Motor neuron (in vitro differentiated cells): Measurements from ENCODE around the gene GNB1L. TPM values are rescaled to one million over a fixed set of nuclear protein-coding genes. Genes with fewer than 3 reads are reported as not detected.
A peak's percentile ranks its signal among the peaks of the same experiment; 100 is the strongest.

ENCODE experiments used
- ATAC-seq, 8 experiments: fragments of 200-7000 bp; cut with Tn5 transposase; replicated peaks in 6 of 8; 2 replicates each; pipeline ENCODE4 v1.8.0; 2021; ENCODE audit warnings: mild to moderate bottlenecking in 8 of 8, moderate library complexity in 8 of 8
- H3K27ac ChIP-seq, 2 donors: fragments of 250-450 bp; sonication (Bioruptor Pico); 2 replicates each; pipeline ENCODE4 v1.9.0; 2021; ENCODE audit warnings: antibody characterized with exemption in 2 of 2, mild to moderate bottlenecking in 2 of 2, moderate library complexity in 1 of 2
- H3K4me1 ChIP-seq, 2 donors: fragments of 250-450 bp; sonication (Bioruptor Pico); replicated peaks in 1 of 2; 2 replicates each; pipeline ENCODE4 v1.6.1; 2021; ENCODE audit warnings: antibody characterized with exemption in 2 of 2, mild to moderate bottlenecking in 2 of 2, moderate library complexity in 1 of 2
- H3K4me3 ChIP-seq, 5 donors: fragments of 250-450 bp; sonication (Bioruptor Pico); 2 replicates each; pipeline ENCODE4 v1.9.0; 2021; ENCODE audit warnings: antibody characterized with exemption in 5 of 5, mild to moderate bottlenecking in 5 of 5, moderate library complexity in 4 of 5
- WGBS, 10 experiments: fragments of 450-650 bp; shearing (Covaris generic); methylation state at CpG; one replicate each; pipeline ENCODE4 v1.0.0; 2022; 5-methylcytosine and 5-hydroxymethylcytosine counted together
- in situ Hi-C, 9 experiments: fragments of 400-800 bp; cut with MboI; loops; one replicate each; pipeline ENCODE4 v1.15.0; 2021; ENCODE audit warnings: low sequenced_read_pairs in 9 of 9, low pct_unique_long_range_greater_than_20kb in 2 of 9; ENCODE audit not compliant: unreplicated experiment in 9 of 9
- total RNA-seq, 8 experiments: library from RNA; unstranded; fragments of 300-600 nt; gene quantifications; 2 replicates each; pipeline versions ENCODE4 v1.2.3 to v1.2.4, GENCODE V29; 2022

Gene GNB1L
- total RNA-seq, 8 experiments from 2014 or later, result 5.6 to 7.2 (median 6.4) TPM

DNA sequence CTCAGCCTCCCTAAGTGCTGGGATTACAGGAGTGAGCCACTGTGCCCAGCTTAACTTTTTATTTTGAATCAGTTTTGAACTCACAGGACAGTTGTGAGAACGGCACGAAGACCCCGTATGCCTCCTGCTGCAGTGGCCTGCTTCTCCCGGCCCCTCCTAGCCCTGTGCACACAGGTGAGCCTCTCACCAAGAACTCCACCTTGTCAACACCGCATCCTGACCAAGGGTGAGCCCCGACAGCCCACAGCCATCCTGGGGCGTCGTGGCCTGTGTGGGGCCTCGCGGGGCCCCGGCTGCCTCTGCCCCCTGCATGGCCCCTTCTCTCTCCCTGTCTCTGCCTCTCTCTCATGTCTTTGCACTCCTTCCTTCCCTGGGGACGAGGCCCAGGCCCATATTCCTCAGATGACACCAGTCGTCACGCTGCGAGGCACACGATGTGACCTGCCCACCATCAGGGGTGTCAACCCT is 38.8 kb downstream of the GNB1L start:
- no peak for ATAC-seq
- Histone ChIP-seq H3K4me1 (no peaks in the 10 kb centered on the region), H3K4me3 (no peak overlapping the region), H3K27ac (peak overlapping the region; percentile 11 to 48)
- WGBS, 10 experiments, result 67 to 100% (median 96%) methylated on average over 1 to 5 of the region's 16 CpGs; no CpG with 5 or more reads in 5 of the 10 experiments
- in situ Hi-C loops, result no loop called here

GRCh38 chr22:19815093-19815822 is 39.4 kb downstream of the GNB1L start:
- no peaks in the 10 kb centered on the region for H3K4me1 ChIP-seq
- in situ Hi-C loops, result no loop called here
- 43 to 100% (median 85%) methylated on average over 1 to 3 of the region's 18 CpGs; no CpG with 5 or more reads in 2 of the 10 experiments for WGBS, 10 experiments
- H3K27ac ChIP-seq, result peak overlapping the region in 1 of 2 donors; percentile 48
- peak in 2 of 8 experiments; percentile 82 to 88 for ATAC-seq
- no peak overlapping the region for H3K4me3 ChIP-seq

GRCh38 chr22:19814428-19814827 is 40.2 kb downstream of the GNB1L start:
- 90 to 100% (median 93%) methylated on average over 1 to 5 of the region's 5 CpGs; no CpG with 5 or more reads in 5 of the 10 experiments for WGBS, 10 experiments
- no peak overlapping the region for H3K27ac ChIP-seq
- no peak overlapping the region for H3K4me3 ChIP-seq
- no peak for ATAC-seq
- H3K4me1 ChIP-seq, result no peaks in the 10 kb centered on the region
- in situ Hi-C loops, result no loop called here

- in situ Hi-C loops, result no loop called here
- no peak for ATAC-seq
- no peak overlapping the region for H3K4me3 ChIP-seq
- peak overlapping the region in 1 of 2 donors; percentile 33 for H3K27ac ChIP-seq
- no peaks in the 10 kb centered on the region for H3K4me1 ChIP-seq
- 71 to 100% (median 97%) methylated on average over 2 to 10 of the region's 11 CpGs; no CpG with 5 or more reads in 3 of the 10 experiments for WGBS, 10 experiments
Measured at GRCh38 chr22:19812910-19813309, 41.8 kb downstream of the GNB1L start.

DNA sequence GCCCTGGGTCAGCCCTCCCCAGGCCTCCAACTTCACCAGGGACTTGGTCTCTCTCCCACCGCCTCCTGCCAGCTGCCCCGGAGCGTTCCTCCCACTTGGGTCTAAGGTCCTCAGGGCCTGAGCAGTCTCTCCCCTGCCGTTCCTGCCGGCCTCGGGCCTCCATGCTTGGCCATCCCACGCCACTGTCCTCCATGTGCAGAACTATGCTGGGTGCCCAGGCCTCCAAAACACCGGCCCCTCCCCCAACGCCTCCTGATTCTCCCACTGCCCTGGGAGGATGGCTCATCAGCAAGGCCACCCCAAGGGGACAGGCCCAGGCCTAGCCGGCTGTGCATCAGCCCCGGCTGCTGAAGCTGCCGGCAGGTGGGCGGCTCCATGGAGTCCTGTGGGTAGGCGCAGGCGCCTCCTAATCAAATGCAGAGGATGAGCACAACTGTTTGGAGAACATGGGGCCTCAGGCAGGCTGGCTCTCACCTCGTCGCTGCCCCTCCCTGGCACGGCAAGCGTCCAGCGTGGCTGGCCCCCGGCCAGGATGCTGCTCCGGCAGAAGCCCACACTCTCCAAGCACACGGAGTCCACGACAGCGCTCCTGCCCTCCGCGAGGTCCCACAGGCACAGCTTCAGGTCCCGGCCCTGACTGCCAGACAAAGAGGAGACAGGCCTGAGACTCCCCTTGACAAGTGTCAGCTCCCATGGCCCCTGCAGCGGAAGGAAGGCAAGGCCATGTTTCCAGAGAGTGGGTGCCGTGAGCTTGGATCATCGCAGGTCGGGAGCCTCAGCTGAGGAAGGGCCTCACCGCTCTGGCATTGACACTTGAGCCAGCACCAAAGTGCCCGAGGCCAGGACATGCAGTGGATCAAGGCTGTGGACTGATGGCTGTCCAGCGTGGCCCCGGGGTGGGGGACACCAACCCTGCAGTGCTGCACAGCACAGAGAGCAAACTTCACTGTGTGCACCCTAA is 42.6 kb downstream of the GNB1L start:
- WGBS, 10 experiments, result 83 to 87% (median 84%) methylated on average over 6 to 10 of the region's 36 CpGs; no CpG with 5 or more reads in 7 of the 10 experiments
- H3K4me1 ChIP-seq, result no peaks in the 10 kb centered on the region
- no peak overlapping the region for H3K4me3 ChIP-seq
- ATAC-seq, result peak in 1 of 8 experiments; percentile 36
- H3K27ac ChIP-seq, result peak overlapping the region in 1 of 2 donors; percentile 20
- in situ Hi-C loops, result no loop called here

DNA sequence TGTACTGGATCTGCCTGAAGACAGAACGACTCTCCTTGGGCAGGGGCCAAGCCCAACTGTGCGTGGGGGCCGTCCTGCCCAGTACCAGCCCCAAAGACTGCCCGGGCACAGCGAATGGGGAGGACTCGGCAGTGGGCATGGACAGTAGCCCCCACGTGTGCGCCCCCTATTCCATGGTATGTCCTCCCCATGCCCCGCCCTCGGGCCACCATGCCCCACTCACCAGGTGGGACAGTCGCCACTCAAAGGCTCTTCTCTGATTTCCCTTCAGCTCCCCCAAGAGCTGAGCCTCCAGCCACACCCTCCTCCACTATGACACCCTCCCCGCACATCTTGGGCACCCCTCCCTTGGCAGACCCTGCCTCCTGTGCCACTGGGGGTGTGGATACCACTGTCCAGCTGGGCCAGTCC is 43.5 kb downstream of the GNB1L start:
- in situ Hi-C loops, result no loop called here
- no peak overlapping the region for H3K27ac ChIP-seq
- H3K4me3 ChIP-seq, result no peak overlapping the region
- 90% methylated on average over 2 of the region's 12 CpGs; no CpG with 5 or more reads in 9 of the 10 experiments for WGBS, 10 experiments
- no peak for ATAC-seq
- H3K4me1 ChIP-seq, result no peaks in the 10 kb centered on the region

DNA sequence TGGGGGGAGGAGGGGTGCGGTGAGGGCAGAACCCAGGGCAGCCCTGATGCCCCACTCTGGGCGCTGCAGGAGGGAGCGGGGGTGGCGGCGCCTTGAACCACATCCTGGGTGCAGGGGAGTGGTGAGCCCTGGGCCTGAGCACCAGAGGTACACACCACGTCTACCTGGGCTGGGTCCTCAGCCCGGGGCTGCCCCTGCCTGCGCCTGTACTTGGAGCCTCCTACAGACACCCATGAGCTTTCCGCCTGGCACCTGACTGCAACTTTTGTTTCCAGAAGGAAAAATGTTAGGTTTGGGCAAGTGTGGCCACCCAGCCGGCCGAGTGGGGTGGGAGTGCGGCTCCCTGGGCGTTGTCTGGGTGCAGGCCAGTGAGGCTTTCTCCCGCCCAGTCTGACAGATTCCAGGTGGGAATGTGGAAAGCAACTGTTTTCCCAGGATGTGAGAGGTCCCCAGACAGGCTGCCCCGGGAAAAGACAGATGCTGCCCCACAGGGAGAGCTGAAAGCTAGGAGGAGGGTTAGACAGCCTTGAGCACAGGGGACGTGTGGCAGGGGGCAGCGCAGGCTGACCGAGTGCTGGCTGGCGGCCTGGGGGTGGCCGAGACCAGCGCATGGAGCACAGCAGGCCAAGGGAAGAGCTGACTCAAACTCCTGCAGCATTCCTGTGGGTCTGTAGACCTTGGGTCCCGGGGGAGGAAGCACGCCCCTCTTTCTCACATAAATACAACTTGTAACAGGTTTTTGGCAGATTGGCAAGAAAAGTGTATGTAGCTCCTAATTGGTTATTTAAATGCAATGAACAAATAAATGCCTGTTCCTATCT is 44.1 kb downstream of the GNB1L start:
- ATAC-seq, result peak in 2 of 8 experiments; percentile 15 to 21
- H3K4me1 ChIP-seq, result no peaks in the 10 kb centered on the region
- in situ Hi-C loops, result no loop called here

DNA sequence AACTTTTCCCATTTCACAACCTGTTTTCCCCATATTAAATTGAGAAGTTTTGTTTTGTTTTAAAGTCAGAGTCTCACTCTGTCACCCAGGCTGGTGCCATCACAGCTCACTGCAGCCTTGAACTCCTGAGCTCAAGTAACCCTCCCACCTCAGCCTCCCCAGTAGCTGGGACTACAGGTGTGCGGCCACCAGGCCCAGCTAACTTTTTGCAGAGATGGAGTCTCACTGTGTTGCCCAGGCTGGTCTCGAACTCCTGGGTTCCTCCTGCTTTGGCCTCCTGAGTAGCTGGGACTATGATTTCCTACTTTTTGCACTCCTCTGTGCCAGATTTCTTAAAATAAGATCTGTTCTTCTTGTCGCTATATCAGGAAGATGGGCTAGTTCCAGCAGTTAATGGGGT is 44.9 kb downstream of the GNB1L start:
- H3K27ac ChIP-seq, result no peak overlapping the region
- H3K4me1 ChIP-seq, result peaks cover 0 to 2% of the 10 kb centered on the region in 2 donors
- no peak for ATAC-seq
- in situ Hi-C loops, result no loop called here
- H3K4me3 ChIP-seq, result no peak overlapping the region
- 100% methylated on average over 1 of the region's 3 CpGs; no CpG with 5 or more reads in 8 of the 10 experiments for WGBS, 10 experiments

More for the DNA sequence above, 44.1 kb downstream of the GNB1L start:
- no peak overlapping the region for H3K27ac ChIP-seq
- 50 to 95% (median 84%) methylated on average over 1 to 10 of the region's 23 CpGs; no CpG with 5 or more reads in 6 of the 10 experiments for WGBS, 10 experiments
- no peak overlapping the region for H3K4me3 ChIP-seq

- H3K4me1 ChIP-seq, result peaks cover 0 to 7% of the 10 kb centered on the region in 2 donors
- no peak overlapping the region for H3K27ac ChIP-seq
- WGBS, 10 experiments, result 54 to 100% (median 95%) methylated on average over 1 to 7 of the region's 11 CpGs; no CpG with 5 or more reads in 4 of the 10 experiments
- in situ Hi-C loops, result no loop called here
- no peak for ATAC-seq
- no peak overlapping the region for H3K4me3 ChIP-seq
Measured at GRCh38 chr22:19808873-19809478, 45.7 kb downstream of the GNB1L start.

DNA sequence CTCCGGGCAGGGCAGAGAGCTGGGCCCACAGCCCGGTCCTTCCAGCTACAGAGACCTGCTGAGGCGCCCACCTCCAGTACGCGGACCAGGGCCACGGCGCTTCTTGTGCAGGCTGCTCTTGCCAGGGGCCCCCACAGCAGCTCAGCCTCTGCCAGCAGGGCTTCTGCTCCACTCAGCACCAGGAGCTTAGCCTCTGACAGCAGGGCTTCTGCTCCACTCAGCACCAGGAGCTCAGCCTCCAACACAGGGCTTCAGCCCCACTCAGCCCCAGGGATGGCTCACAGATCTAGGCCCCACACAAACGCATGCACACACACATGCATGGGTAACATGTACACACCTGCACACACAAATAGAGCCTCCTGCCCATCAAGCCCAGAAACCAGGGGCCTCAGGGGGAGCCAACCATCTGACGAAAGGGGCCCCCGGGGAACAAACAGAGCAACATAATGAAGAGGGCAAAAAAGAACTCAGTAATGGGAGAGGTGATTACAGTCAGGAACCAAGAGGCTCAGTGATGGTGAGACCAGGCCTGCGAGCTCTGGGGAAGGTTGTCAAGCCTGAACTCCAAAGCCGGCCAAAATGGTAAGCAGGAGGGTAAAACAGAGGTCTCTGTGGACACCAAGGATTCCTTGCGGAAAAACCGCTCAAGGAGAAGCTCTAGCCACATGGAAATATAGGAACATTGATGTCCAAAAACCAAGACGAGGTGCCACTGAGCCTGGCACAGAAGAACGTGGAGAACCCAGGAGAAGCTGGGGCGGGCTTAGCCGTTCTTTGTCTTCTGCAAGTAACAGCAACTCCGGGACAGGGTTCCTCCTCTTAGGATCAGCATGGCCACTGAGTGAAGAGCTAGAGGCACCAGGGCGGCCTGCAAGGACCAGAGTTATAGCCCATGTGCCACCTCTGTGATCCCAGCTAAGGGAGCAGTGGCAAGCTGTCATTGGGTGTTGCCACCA is 46.5 kb downstream of the GNB1L start:
- peaks cover 2 to 7% of the 10 kb centered on the region in 2 donors for H3K4me1 ChIP-seq
- no peak for ATAC-seq
- no peak overlapping the region for H3K4me3 ChIP-seq
- WGBS, 10 experiments, result 85 to 100% (median 95%) methylated on average over 3 to 10 of the region's 20 CpGs; no CpG with 5 or more reads in 2 of the 10 experiments
- in situ Hi-C loops, result no loop called here
- peak overlapping the region in 1 of 2 donors; percentile 19 for H3K27ac ChIP-seq

DNA sequence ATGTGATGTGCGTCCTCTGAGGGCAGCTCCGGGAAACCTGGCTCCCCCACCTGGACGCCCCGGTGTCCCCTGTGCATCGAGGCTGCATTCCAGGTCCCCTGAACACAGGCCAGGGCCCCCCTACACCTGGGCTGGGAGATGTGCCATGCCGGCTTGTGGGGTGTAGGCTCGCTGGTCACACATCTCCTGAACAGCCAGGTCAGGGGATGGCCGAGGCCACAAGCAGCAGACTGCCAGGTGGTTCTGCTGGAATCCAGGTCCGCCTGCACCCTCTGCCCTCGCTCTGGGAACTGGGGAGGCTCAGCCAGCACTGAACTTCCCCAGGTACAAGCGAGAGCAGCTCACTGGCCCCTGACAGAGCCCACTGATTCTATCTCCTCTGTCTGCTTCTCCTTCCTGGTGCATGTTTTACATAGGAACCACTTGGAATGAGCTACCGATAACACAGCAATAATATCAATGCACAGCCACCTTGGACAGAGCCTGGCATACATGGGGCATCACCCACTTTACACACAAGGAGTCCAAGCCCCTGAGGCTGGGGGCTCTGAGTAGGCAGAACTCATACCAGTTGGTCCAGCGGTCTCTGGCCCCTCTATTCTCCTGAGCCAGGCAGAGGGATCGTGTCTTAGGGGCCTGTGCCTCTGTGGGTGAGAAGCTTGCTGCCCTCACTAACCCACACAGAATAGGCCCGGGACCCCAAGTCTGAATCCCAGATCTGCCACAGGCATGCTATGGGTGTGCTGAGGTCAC is 47.3 kb downstream of the GNB1L start:
- in situ Hi-C loops, result no loop called here
- no peak for ATAC-seq
- peaks cover 8 to 15% of the 10 kb centered on the region in 2 donors for H3K4me1 ChIP-seq
- H3K27ac ChIP-seq, result no peak overlapping the region
- 80 to 100% (median 92%) methylated on average over 1 to 4 of the region's 15 CpGs; no CpG with 5 or more reads in 6 of the 10 experiments for WGBS, 10 experiments
- no peak overlapping the region for H3K4me3 ChIP-seq
